K562 (cell line): ENCODE measurements around the gene VARS1. TPM values are rescaled to one million over a fixed set of nuclear protein-coding genes. Genes with fewer than 3 reads are reported as not detected.

Source experiments
- ETV5 ChIP-seq: sonication (generic); formaldehyde crosslinking; IDR thresholded peaks from 2 replicates; pipeline ENCODE4 v1.4.0; 2020; ENCODE audit warnings: low read depth, mild to moderate bottlenecking, missing genetic modification reagents
- KDM5B ChIP-seq: fragments of 200-600 bp; sonication (generic); IDR thresholded peaks from 2 replicates; pipeline ENCODE4 v1.6.1; 2012; ENCODE audit warnings: low read depth, mild to moderate bottlenecking, moderate library complexity, low read length, control low read depth, inconsistent platforms; ENCODE audit not compliant: insufficient replicate concordance
- MAFF ChIP-seq: IDR thresholded peaks from 2 replicates; pipeline ENCODE4 v1.6.1; 2012; ENCODE audit warnings: low read length, improper control_type of control experiment
- MECOM ChIP-seq: fragments of 250-450 bp; sonication (Bioruptor Pico); IDR thresholded peaks from 2 replicates; pipeline ENCODE4 v1.8.0; 2022; ENCODE audit warnings: inconsistent platforms
- MXI1 ChIP-seq: IDR thresholded peaks from 2 replicates; pipeline ENCODE4 v1.6.1; 2011; ENCODE audit warnings: low read depth, mild to moderate bottlenecking, improper control_type of control experiment, low read length
- NFE2L1 ChIP-seq: fragments of 450-650 bp; IDR thresholded peaks from 2 replicates; pipeline ENCODE4 v1.6.1; 2016; ENCODE audit warnings: missing genetic modification characterization, low read depth, mild to moderate bottlenecking, missing compliant biosample characterization, moderate library complexity, borderline replicate concordance
- TAF15 ChIP-seq: fragments of 200-400 bp; formaldehyde crosslinking; IDR thresholded peaks from 2 replicates; pipeline ENCODE4 v1.6.1; 2017; ENCODE audit warnings: mild to moderate bottlenecking, low read depth, low read length, moderate library complexity
- ZBTB1 ChIP-seq: sonication (generic); formaldehyde crosslinking; IDR thresholded peaks from 2 replicates; pipeline ENCODE4 v1.8.1; 2023; ENCODE audit warnings: missing genetic modification reagents, low read depth, mild to moderate bottlenecking, borderline replicate concordance
- ZNF57 ChIP-seq: fragments of 450-650 bp; formaldehyde crosslinking; IDR thresholded peaks from 2 replicates; pipeline ENCODE4 v1.4.0; 2020; ENCODE audit warnings: mild to moderate bottlenecking, moderate library complexity
- polyA plus RNA-seq, 8 experiments: library from polyadenylated mRNA; depleted of rRNA in 4 of 8; stranded (reverse) in 5 of 8; unstranded in 3 of 8; fragments of >200 nt; fragmentation: Nextera tagmentation in 2 of 8; fragmentation: Illumina TruSeq in 1 of 8; extraction: Ambion mirVana in 2 of 8; extraction: Trizol in 1 of 8; gene quantifications; 2 replicates each; pipeline versions ENCODE4 v1.2.1 to v1.2.3, GENCODE V29; 2011 to 2014; ENCODE audit warnings: inconsistent platforms in 1 of 8, missing spikeins in 1 of 8
- total RNA-seq, 7 experiments: library from RNA; depleted of rRNA in 6 of 7; stranded (reverse); fragments of >200 nt in 6 of 7; fragmentation: Illumina TruSeq in 2 of 7; extraction: Trizol in 2 of 7; gene quantifications; 2 replicates each; pipeline versions ENCODE4 v1.2.1 to v1.2.3, GENCODE V29; 2011 to 2021; ENCODE audit warnings: low replicate concordance in 1 of 7
- TF ChIP-seq, protein P1 (sequence below): conservative IDR thresholded peaks from 2 replicates; pipeline ENCODE4 v1.6.1; 2011; ENCODE audit warnings: low read depth, mild to moderate bottlenecking, low read length; ENCODE audit not compliant: control insufficient read depth

The VARS1 gene
- total and polyA plus RNA-seq, 9 of the 15 experiments (the other 6 are each of a cell fraction or from before 2014, with no cell fraction given): 2.9 to 488 (median 130) TPM

DNA sequence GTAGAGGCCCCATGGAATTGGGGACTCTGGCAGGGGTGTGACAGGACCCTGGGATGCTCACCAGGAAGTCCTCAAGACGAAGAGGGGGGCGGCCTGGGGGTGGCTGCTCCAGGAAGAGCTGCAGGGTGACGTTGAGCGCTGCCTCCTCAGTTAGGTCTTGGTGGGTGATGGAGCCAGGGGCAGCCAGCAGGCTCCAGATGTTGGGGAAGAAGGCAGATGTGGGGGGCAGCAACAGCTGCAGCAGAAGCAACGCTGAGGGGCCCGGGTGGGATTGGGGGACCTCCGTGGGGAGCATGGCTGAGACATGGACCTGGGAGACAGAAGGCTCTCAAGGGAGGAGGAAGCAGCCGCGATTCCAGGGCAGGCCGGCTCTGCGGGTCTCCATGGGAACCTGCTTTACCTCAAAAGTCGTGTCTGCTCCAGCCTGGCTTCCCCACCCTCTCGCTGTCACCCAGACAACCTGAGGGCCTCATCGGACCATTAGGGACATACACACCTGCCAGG, 19.0 kb downstream of the VARS1 start (continued):
- peak; percentile 10 for TF ChIP-seq KDM5B
- no peak for TF ChIP-seq NFE2L1 (tag)
- TF ChIP-seq MXI1: peak; percentile 43; the same call in 1 of the 2 replicates
- TF ChIP-seq MAFF: no peak
- 0 out of 2 replicates have a peak, but pooled peaks have one; percentile 10 for TF ChIP-seq TAF15
- no peak for TF ChIP-seq ETV5 (CRISPR knock-in tag)
- TF ChIP-seq ZNF57 (CRISPR knock-in tag): 0 out of 2 replicates have a peak, but pooled peaks have one; percentile 27
- 0 out of 2 replicates have a peak, but pooled peaks have one; percentile 31 for TF ChIP-seq MECOM (CRISPR knock-in tag)
- TF ChIP-seq ZBTB1 (CRISPR knock-in tag): peak; percentile 69; the same call in 1 of the 2 replicates
- TF ChIP-seq, protein P1, sequence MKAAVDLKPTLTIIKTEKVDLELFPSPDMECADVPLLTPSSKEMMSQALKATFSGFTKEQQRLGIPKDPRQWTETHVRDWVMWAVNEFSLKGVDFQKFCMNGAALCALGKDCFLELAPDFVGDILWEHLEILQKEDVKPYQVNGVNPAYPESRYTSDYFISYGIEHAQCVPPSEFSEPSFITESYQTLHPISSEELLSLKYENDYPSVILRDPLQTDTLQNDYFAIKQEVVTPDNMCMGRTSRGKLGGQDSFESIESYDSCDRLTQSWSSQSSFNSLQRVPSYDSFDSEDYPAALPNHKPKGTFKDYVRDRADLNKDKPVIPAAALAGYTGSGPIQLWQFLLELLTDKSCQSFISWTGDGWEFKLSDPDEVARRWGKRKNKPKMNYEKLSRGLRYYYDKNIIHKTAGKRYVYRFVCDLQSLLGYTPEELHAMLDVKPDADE: 0 out of 2 replicates have a peak, but pooled peaks have one; percentile 15
